A673 (cell line): Measurements from ENCODE around the gene ATP6V0E1.

Experiments used
- CTCF ChIP-seq: fragments of 300-800, 200-600 bp; sonication (generic); conservative IDR thresholded peaks from 2 replicates; pipeline ENCODE4 v1.5.1; 2017; ENCODE audit warnings: low read depth, mild to moderate bottlenecking, antibody characterized with exemption, low read length, moderate library complexity, mixed read lengths
- EZH2 ChIP-seq: fragments of 200-600 bp; sonication (generic); IDR thresholded peaks from 2 replicates; pipeline ENCODE4 v1.6.1; 2017; ENCODE audit warnings: borderline replicate concordance, low read depth, mild to moderate bottlenecking, mixed read lengths, antibody characterized with exemption, low read length; ENCODE audit not compliant: poor library complexity, severe bottlenecking

GRCh38 chr5:173014671-173015070 is 31.1 kb downstream of the ATP6V0E1 start:
- no peak for TF ChIP-seq CTCF
- no peak for TF ChIP-seq EZH2
